Peyer's patch (tissue), 4 donors: ENCODE measurements around the gene ARHGEF12. TPM values are rescaled to one million over a fixed set of nuclear protein-coding genes. Genes with fewer than 3 reads are reported as not detected.

Source experiments
- DNase-seq, 3 donors: peaks; one replicate each; pipeline ENCODE4 v3.0.0-alpha.2; 2017 to 2019
- H3K27ac ChIP-seq, 4 donors: fragments of 200-600 bp; sonication (generic); one replicate each; pipeline ENCODE4 v1.5.1; 2016 to 2019
- H3K27me3 ChIP-seq, 2 donors: fragments of 200-600 bp; sonication (generic); one replicate each; pipeline ENCODE4 v1.5.1; 2019
- H3K36me3 ChIP-seq, 3 donors: fragments of 200-600 bp; sonication (generic); one replicate each; pipeline ENCODE4 v1.5.1; 2016 to 2019
- H3K4me1 ChIP-seq, 4 donors: fragments of 200-600 bp; sonication (generic); one replicate each; pipeline ENCODE4 v1.5.1; 2016 to 2019
- H3K4me3 ChIP-seq, 4 donors: fragments of 200-600 bp; sonication (generic); 1 replicate in 3 of 4; 2 replicates in 1 of 4; pipeline ENCODE4 v1.5.1; 2016 to 2019; ENCODE audit warnings: mild to moderate bottlenecking in 1 of 4
- H3K9me3 ChIP-seq, 4 donors: fragments of 200-600 bp; sonication (generic); one replicate each; pipeline ENCODE4 v1.5.1; 2016 to 2019; ENCODE audit warnings: mild to moderate bottlenecking in 1 of 4
- POLR2A ChIP-seq, 2 donors: fragments of 450-650 bp; IDR thresholded peaks; one replicate each; pipeline ENCODE4 v1.5.1; 2017; ENCODE audit warnings: antibody characterized with exemption in 2 of 2, mild to moderate bottlenecking in 2 of 2, moderate library complexity in 2 of 2
- total RNA-seq, 4 donors: library from RNA; depleted of rRNA; stranded (reverse); fragments of >200 nt; gene quantifications; one replicate each; pipeline ENCODE4 v1.1.0, GENCODE V29; 2016
- TF ChIP-seq, protein P1 (sequence below), 6 experiments: fragments of 450-650 bp in 4 of 6; fragments of 200-600 bp in 2 of 6; sonication (generic) in 1 of 6; IDR thresholded peaks; one replicate each; pipeline ENCODE4 v1.5.1; 2017 to 2019; ENCODE audit warnings: antibody characterized with exemption in 6 of 6, mild to moderate bottlenecking in 3 of 6, moderate library complexity in 1 of 6

ARHGEF12 gene
- total RNA-seq, 4 donors from 2014 or later: 102 to 122 (median 107) TPM

DNA sequence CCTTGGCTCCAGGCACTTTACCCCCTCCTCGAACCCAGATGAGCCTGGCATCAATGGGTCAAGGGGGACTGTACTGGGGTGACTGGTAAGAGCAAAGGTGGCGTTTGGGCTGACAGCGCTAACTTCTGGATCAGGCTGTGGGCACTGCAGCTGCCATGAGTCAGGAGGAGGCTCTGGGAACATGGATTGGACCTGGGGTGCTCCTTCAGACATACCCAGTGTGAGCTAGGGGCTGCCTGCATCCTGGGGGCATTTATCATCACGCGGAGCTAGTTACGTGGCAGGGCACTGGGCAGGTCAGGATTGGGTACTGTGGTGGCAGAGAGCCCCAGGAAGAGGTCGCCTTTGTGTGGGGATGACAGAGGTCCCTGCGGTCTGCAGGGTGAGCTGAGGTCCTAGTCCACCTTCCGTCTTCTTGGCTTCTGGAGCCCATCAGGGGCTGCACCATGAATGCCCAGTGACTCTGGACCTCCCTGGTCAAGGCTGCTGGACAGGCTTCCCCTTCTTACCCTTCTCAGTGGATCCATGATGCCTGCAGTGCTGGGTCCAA lies 188.4 kb downstream of the ARHGEF12 start:
- TF ChIP-seq POLR2A (IDR thresholded peaks at IDR 0.05): no peak
- TF ChIP-seq, protein P1, sequence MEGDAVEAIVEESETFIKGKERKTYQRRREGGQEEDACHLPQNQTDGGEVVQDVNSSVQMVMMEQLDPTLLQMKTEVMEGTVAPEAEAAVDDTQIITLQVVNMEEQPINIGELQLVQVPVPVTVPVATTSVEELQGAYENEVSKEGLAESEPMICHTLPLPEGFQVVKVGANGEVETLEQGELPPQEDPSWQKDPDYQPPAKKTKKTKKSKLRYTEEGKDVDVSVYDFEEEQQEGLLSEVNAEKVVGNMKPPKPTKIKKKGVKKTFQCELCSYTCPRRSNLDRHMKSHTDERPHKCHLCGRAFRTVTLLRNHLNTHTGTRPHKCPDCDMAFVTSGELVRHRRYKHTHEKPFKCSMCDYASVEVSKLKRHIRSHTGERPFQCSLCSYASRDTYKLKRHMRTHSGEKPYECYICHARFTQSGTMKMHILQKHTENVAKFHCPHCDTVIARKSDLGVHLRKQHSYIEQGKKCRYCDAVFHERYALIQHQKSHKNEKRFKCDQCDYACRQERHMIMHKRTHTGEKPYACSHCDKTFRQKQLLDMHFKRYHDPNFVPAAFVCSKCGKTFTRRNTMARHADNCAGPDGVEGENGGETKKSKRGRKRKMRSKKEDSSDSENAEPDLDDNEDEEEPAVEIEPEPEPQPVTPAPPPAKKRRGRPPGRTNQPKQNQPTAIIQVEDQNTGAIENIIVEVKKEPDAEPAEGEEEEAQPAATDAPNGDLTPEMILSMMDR (IDR thresholded peaks at IDR 0.05): no peak
- DNase-seq: no peak
- Histone ChIP-seq H3K9me3 (no peaks in the 10 kb centered on the region), H3K4me1 (peaks cover 0 to 5% (median 0%) of the 10 kb centered on the region in 4 donors), H3K27ac (no peak overlapping the region), H3K4me3 (no peak overlapping the region), H3K27me3 (no peaks in the 10 kb centered on the region), H3K36me3 (no peaks in the 10 kb centered on the region)

DNA sequence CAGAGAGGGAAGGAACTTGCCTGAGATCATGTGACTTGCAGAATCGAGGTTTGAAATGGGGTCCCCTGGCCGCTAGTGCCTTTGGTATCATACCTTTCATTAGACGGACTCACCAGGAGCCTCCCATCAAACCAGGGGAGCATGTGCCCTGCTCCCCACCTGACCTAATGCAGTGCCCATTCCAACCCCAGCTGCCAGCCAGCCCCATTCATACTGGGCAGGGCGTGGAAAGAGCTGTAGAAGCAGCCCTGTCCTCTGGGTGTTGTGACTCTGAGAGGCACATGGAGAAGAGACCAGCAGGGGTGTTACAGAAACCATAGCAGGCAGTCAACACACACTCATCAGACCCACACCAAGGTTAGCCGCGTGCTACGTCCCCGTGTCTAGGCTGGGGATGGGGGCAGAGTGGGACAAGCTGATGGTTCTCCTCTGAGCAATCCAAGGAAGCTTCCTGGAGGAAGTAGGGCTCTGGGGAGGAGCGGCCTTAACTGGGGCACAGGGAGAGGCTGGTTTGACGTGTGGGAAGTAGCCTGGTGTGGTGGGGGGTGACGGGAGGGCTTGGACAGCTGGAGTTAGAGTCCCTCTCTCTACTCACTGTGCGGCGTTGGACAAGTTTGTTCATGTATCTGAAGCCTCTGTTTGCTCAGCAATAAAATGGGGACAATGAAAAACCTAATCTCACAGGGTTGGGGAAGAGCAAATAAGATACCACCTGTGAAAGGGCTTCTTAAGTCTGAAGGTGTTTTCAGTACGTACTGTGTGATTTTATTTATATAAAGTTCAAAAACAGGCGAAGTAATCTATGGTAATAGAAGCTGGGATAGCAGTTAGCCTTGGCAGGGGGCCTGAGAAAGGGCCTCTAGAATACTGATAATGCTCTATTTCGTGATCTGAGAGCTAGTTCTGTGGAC lies 189.3 kb downstream of the ARHGEF12 start:
- TF ChIP-seq, protein P1 (IDR thresholded peaks at IDR 0.05): no peak
- no peak for TF ChIP-seq POLR2A (IDR thresholded peaks at IDR 0.05)
- Histone ChIP-seq H3K36me3 (no peaks in the 10 kb centered on the region), H3K27ac (no peak overlapping the region), H3K4me3 (no peak overlapping the region), H3K4me1 (peaks cover 0 to 5% (median 0%) of the 10 kb centered on the region in 4 donors), H3K9me3 (no peaks in the 10 kb centered on the region), H3K27me3 (no peaks in the 10 kb centered on the region)
- no peak for DNase-seq

DNA sequence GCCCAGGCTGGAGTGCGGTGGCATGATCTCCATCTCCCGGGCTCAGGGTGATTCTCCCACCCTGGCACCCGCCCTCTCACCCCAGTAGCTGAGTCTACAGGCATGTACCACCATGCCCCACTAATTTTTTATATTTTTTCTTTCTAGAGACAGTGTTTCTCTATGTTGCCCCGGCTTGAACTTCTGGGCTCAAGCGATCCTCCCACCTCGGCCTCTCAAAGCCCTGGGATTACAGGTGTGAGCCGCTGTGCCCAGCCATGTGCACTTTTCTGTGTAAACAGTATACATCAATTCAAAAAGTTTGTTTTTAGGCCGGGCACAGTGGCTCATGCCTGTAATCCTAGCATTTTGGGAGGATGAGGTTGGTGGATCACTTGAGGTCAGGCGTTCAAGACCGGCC lies 190.0 kb downstream of the ARHGEF12 start:
- no peak overlapping the region for H3K27ac ChIP-seq
- no peaks in the 10 kb centered on the region for H3K9me3 ChIP-seq
- peaks cover 0 to 5% (median 0%) of the 10 kb centered on the region in 4 donors for H3K4me1 ChIP-seq
- DNase-seq: no peak
- no peak overlapping the region for H3K4me3 ChIP-seq
- TF ChIP-seq, protein P1 (IDR thresholded peaks at IDR 0.05): no peak
- no peak for TF ChIP-seq POLR2A (IDR thresholded peaks at IDR 0.05)
- H3K36me3 ChIP-seq: no peaks in the 10 kb centered on the region
- H3K27me3 ChIP-seq: no peaks in the 10 kb centered on the region

DNA sequence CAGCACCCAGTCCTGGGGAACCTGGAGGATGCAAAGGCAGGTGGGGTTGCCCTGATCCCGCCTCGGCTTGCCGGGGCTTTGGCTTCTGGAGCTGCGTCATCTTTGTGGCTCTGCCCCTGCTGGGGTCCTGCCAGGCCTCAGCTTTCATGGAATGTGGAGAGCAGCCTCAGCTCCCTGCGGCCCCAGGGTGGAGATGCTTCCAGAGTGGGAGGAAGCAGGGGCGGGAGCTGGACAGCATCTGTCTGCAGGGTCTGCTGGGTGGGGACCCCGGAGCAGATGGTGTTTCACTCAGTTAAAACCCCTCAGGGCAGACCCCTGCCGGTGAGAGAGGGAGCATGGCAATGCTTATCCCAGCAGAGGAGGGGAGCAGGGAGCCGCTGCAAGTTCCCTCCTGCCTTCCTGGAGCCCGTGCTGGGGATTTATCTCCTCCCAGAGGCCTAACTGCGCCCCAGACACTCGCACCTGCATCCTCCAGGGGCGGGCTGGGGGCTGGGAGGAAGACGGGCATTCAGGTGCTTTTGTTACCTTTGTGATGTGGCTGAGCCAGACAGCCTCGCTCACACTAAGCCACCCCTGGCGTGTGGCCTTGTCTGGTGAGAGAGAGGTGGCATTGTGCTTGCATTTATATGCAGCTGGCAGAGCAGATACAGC lies 191.0 kb downstream of the ARHGEF12 start:
- Histone ChIP-seq H3K4me3 (no peak overlapping the region), H3K4me1 (peaks cover 0 to 5% (median 0%) of the 10 kb centered on the region in 4 donors), H3K27me3 (no peaks in the 10 kb centered on the region), H3K36me3 (no peaks in the 10 kb centered on the region), H3K9me3 (no peaks in the 10 kb centered on the region), H3K27ac (no peak overlapping the region)
- TF ChIP-seq POLR2A (IDR thresholded peaks at IDR 0.05): no peak
- TF ChIP-seq, protein P1 (IDR thresholded peaks at IDR 0.05): no peak
- no peak for DNase-seq

DNA sequence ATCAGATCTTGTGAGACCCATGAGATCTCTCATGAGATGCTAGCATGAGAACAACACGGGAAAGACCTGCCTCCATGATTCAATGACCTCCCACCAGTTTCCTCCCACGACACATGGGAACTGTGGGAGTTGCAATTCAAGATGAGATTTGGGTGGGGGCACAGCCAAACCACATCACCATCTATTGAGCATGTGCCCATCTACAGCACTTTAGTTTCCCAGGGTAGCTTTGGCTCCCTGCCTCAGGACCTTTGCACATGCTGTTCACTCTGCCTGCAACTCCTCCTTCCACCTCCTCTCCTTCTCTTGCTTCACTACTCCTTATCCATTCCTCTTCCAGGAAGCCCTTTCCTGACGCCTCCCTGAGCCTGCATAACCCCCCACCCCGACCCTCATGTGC lies 192.5 kb downstream of the ARHGEF12 start:
- no peaks in the 10 kb centered on the region for H3K27me3 ChIP-seq
- H3K36me3 ChIP-seq: no peaks in the 10 kb centered on the region
- H3K4me1 ChIP-seq: peaks cover 0 to 5% (median 0%) of the 10 kb centered on the region in 4 donors
- H3K27ac ChIP-seq: no peak overlapping the region
- H3K9me3 ChIP-seq: no peaks in the 10 kb centered on the region
- H3K4me3 ChIP-seq: no peak overlapping the region
- no peak for DNase-seq
- no peak for TF ChIP-seq POLR2A (IDR thresholded peaks at IDR 0.05)

DNA sequence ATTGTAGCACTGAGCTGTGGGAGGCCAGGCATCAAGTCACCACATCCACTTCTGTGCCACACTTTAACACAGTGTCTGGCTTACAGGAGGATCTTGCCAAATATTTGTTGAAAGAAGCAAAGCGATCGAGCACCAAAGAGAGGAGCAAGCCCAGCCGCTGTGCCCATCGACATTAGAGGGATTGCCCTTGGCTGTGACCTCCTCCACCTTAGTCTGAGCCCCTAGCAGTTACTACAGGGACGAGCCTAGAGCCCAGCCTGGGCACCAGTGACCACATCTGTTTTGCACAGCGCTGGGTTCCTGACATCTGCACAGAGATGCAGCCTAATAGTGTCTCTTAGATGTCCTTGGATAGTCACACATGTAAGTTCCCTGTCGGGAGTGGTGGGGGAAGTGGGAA lies 193.0 kb downstream of the ARHGEF12 start:
- H3K4me1 ChIP-seq: peaks cover 0 to 5% (median 0%) of the 10 kb centered on the region in 4 donors
- no peaks in the 10 kb centered on the region for H3K27me3 ChIP-seq
- TF ChIP-seq, protein P1 (IDR thresholded peaks at IDR 0.05): no peak
- no peak for TF ChIP-seq POLR2A (IDR thresholded peaks at IDR 0.05)

More for the DNA sequence above, 193.0 kb downstream of the ARHGEF12 start:
- Histone ChIP-seq H3K9me3 (no peaks in the 10 kb centered on the region), H3K27ac (no peak overlapping the region), H3K36me3 (no peaks in the 10 kb centered on the region), H3K4me3 (no peak overlapping the region)
- no peak for DNase-seq
